SK-N-SH (cell line): Measurements from ENCODE around the gene DLG2.

Source experiments
- CTCF ChIP-seq: fragments of 200-600 bp; sonication (generic); IDR thresholded peaks from 2 replicates; pipeline ENCODE4 v1.6.1; 2017; ENCODE audit warnings: antibody characterized with exemption, mild to moderate bottlenecking, moderate library complexity
- EP300 ChIP-seq, 2 experiments: IDR thresholded peaks; 2 replicates each; pipeline versions ENCODE4 v1.4.0 to v1.6.1; 2012; ENCODE audit warnings: borderline replicate concordance in 1 of 2, low read depth in 1 of 2, low read length in 1 of 2
- GABPA ChIP-seq: IDR thresholded peaks from 2 replicates; pipeline ENCODE4 v1.4.0; 2012; ENCODE audit warnings: low read depth, mild to moderate bottlenecking
- POLR2AphosphoS5 ChIP-seq: IDR thresholded peaks from 2 replicates; pipeline ENCODE4 v1.6.1; 2012; ENCODE audit warnings: low read depth, low read length
- RAD21 ChIP-seq: IDR thresholded peaks from 2 replicates; pipeline ENCODE4 v1.6.1; 2012; ENCODE audit warnings: mild to moderate bottlenecking, low read length
- RXRA ChIP-seq: IDR thresholded peaks from 2 replicates; pipeline ENCODE4 v1.4.0; 2012; ENCODE audit warnings: low read depth, mild to moderate bottlenecking, borderline replicate concordance
- TF ChIP-seq, protein P1 (sequence below): IDR thresholded peaks from 2 replicates; pipeline ENCODE4 v1.4.0; 2012; ENCODE audit warnings: low read depth, borderline replicate concordance

DNA sequence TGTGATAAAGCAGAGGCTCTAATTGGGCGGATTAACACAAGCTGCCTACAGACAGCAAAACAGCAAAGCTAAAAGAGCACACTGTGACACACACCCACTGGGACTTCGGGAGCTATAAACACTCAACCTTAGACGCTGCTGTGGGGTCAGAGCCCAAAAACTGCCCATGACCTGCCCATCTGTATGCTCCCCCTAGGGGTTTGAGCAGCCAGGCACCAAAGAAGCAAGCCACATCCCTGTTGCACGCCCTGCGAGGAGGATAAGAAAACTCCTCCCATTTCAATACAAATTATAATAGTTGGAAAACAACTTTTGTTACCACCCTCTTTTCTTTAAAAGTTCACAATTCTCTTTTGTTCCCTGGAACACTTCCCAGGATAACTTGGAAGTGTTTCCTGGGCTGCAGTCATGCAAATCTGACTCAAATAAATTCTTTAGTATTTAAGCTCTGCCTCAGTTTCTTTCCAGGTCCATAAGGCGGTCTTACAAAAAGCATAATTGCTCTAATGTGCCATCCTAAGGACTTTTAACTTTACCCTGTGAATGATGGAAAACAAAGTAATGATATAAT is 86.4 kb downstream of the DLG2 start:
- TF ChIP-seq, protein P1, sequence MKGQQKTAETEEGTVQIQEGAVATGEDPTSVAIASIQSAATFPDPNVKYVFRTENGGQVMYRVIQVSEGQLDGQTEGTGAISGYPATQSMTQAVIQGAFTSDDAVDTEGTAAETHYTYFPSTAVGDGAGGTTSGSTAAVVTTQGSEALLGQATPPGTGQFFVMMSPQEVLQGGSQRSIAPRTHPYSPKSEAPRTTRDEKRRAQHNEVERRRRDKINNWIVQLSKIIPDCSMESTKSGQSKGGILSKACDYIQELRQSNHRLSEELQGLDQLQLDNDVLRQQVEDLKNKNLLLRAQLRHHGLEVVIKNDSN = no peak
- TF ChIP-seq CTCF = no peak
- TF ChIP-seq RAD21 = no peak
- no peak for TF ChIP-seq EP300 (IDR thresholded peaks at IDR 0.05; ENCODE audit: borderline replicate concordance in 1 of 2, low read depth in 1 of 2, low read length in 1 of 2)
- no peak for TF ChIP-seq POLR2AphosphoS5
- TF ChIP-seq RXRA = no peak
- no peak for TF ChIP-seq GABPA
